ENCODE data around the gene PRDM16.

DNA sequence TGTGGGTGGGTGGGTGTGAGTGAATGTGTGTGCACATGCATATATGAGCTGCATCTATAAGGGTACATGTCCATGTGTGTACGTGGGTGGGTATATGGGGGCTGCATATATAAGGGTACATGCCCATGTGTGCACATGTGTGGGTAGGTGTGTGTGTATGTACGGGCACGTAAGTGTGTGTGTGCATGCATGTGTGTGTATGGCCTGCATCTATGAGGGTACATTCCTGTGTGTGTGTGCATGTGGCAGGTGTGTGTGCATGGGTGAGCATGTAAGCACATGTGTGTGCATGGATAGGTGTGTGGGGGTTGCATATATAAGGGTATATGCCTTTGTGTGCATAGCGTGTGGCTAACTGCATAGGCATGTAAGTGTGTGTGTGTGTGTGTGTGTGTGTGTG, 204.4 kb downstream of the PRDM16 start:
- TF ChIP-seq CTCF (optimal IDR thresholded peaks at IDR 0.05 in 1 of 3, IDR thresholded peaks at IDR 0.05 in 1 of 3, conservative IDR thresholded peaks at IDR 0.05 in 1 of 3; ENCODE audit: extremely low read depth in 1 of 3, insufficient read depth in 2 of 3, low read length in 3 of 3), result no peak
- no peak for TF ChIP-seq EZH2 (IDR thresholded peaks at IDR 0.05; ENCODE audit: low read length)
